Stimulated activated memory B cell treated with anti-CD40 and anti-IgM and Interleukin-4, amounts not matched to agents 10 μg/mL and 1 μg/mL and 100 μg/mL, for 72 hours (primary cell): ENCODE data around the gene ABCF1.
A peak's percentile ranks its signal among the peaks of the same experiment; 100 is the strongest.

ENCODE experiments used
- ATAC-seq: fragments of 150-1000 bp; cut with Tn5 transposase; 2 replicates; pipeline ENCODE4 v1.10.0; 2021
- H3K27ac Mint-ChIP-seq: one replicate; pipeline ENCODE4 v1.8.0; 2022; ENCODE audit warnings: mild to moderate bottlenecking, mixed read lengths
- H3K27me3 Mint-ChIP-seq: one replicate; pipeline ENCODE4 v1.8.0; 2022; ENCODE audit warnings: mixed read lengths
- H3K36me3 Mint-ChIP-seq: one replicate; pipeline ENCODE4 v1.8.0; 2022; ENCODE audit warnings: mixed read lengths
- H3K4me1 Mint-ChIP-seq: one replicate; pipeline ENCODE4 v1.8.0; 2022; ENCODE audit warnings: mixed read lengths
- H3K4me3 Mint-ChIP-seq: one replicate; pipeline ENCODE4 v1.8.0; 2022; ENCODE audit warnings: mild to moderate bottlenecking, moderate library complexity, mixed read lengths
- H3K9me3 Mint-ChIP-seq: one replicate; pipeline ENCODE4 v1.8.0; 2022; ENCODE audit warnings: mixed read lengths

The ABCF1 gene

DNA sequence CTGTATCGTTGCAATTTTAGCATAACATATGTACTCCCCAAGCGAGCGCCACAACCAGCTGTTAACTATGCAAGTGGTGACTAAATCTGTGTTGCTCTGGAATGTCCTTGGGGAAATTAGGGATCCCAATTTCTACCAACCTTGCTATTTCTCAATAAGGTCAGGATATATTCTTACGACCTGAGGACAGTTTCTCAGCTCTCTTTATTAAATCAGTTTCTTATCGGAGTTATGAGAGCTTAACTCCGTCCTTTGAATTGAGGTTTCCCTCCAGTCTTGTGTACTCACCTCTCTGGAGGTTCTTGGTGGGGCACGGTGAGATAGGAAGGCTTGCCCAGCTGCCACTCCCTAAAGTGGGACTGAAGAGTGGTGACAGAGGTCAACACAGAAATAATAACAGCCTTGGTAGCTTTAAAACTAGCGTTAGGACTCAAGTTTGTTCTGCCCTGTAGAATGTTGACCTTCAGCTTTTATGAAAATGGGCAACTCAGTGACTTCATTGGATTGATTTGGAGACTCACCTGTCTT is 47.1 kb downstream of the ABCF1 start:
- peaks cover 28% of the 10 kb centered on the region for H3K4me1 Mint-ChIP-seq
- no peaks in the 10 kb centered on the region for H3K9me3 Mint-ChIP-seq
- ATAC-seq = no peak
- peak overlapping the region; percentile 89 for H3K4me3 Mint-ChIP-seq
- peaks cover 51% of the 10 kb centered on the region for H3K36me3 Mint-ChIP-seq
- H3K27me3 Mint-ChIP-seq = no peaks in the 10 kb centered on the region
- peak overlapping the region; percentile 97 for H3K27ac Mint-ChIP-seq

GRCh38 chr6:30619561-30619960 is 48.3 kb downstream of the ABCF1 start:
- peaks cover 47% of the 10 kb centered on the region for H3K36me3 Mint-ChIP-seq
- ATAC-seq = no peak
- H3K4me1 Mint-ChIP-seq = peaks cover 15% of the 10 kb centered on the region
- no peaks in the 10 kb centered on the region for H3K9me3 Mint-ChIP-seq
- no peaks in the 10 kb centered on the region for H3K27me3 Mint-ChIP-seq
- peak overlapping the region; percentile 97 for H3K27ac Mint-ChIP-seq
- H3K4me3 Mint-ChIP-seq = peak overlapping the region; percentile 89

DNA sequence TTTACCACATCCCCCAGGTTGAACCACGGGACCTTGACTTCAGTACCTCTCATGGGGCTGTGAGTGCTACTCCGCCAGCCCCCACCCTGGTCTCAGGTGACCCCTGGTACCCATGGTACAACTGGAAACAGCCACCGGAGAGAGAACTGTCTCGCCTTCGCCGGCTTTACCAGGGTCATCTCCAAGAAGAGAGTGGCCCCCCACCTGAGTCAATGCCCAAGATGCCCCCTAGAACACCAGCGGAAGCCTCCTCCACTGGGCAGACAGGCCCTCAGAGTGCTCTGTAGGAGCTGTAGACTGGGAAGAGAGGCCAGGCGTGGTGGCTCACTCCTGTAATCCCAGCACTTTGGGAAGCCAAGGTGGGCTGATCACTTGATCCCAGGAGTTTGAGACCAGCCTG is 54.3 kb downstream of the ABCF1 start:
- H3K27me3 Mint-ChIP-seq = no peaks in the 10 kb centered on the region
- peaks cover 36% of the 10 kb centered on the region for H3K36me3 Mint-ChIP-seq
- peak overlapping the region; percentile 86 for H3K27ac Mint-ChIP-seq
- peaks cover 29% of the 10 kb centered on the region for H3K4me1 Mint-ChIP-seq
- H3K4me3 Mint-ChIP-seq = no peak overlapping the region
- no peaks in the 10 kb centered on the region for H3K9me3 Mint-ChIP-seq
- no peak for ATAC-seq

GRCh38 chr6:30626484-30627366 is 55.5 kb downstream of the ABCF1 start, which contains the start of gene ATAT1:
ATAT1 (plus strand) TSS chr6:30626874.
- no peaks in the 10 kb centered on the region for H3K27me3 Mint-ChIP-seq
- H3K27ac Mint-ChIP-seq = peak within 1 kb of the TSS; percentile 86
- no peaks in the 10 kb centered on the region for H3K9me3 Mint-ChIP-seq
- peak; percentile 99 for ATAC-seq
- peak within 1 kb of the TSS; percentile 96 for H3K4me3 Mint-ChIP-seq
- H3K4me1 Mint-ChIP-seq = peaks cover 29% of the 10 kb centered on the region
- H3K36me3 Mint-ChIP-seq = peaks cover 46% of the 10 kb centered on the region

GRCh38 chr6:30635834-30636233 is 64.6 kb downstream of the ABCF1 start:
- Mint-ChIP-seq H3K4me3 (no peak overlapping the region), H3K27ac (no peak overlapping the region), H3K27me3 (no peaks in the 10 kb centered on the region), H3K9me3 (no peaks in the 10 kb centered on the region), H3K4me1 (peaks cover 7% of the 10 kb centered on the region), H3K36me3 (peaks cover 41% of the 10 kb centered on the region)
- ATAC-seq = no peak

DNA sequence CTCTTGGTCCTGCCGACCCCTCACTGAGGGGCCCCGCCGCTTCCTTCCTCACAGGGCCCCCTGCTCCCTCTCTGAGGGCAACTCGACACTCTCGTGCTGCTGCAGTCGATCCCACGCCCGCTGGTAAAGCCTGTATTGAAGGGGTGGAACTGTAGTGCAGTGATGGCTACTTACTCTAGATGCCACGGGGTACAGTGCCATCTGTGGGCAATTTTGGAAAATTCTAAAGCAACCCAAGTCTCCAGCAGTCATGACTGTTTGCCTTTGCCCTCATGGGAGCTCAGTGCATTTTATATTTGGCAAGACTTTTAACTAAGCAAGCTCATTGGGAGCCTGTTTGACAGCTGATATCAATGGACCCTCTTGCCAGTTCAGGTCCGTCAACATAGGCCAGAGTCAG is 69.2 kb downstream of the ABCF1 start:
- peaks cover 37% of the 10 kb centered on the region for H3K36me3 Mint-ChIP-seq
- peaks cover 12% of the 10 kb centered on the region for H3K4me1 Mint-ChIP-seq
- no peak for ATAC-seq
- no peaks in the 10 kb centered on the region for H3K27me3 Mint-ChIP-seq
- H3K4me3 Mint-ChIP-seq = no peak overlapping the region
- H3K9me3 Mint-ChIP-seq = no peaks in the 10 kb centered on the region
- no peak overlapping the region for H3K27ac Mint-ChIP-seq

DNA sequence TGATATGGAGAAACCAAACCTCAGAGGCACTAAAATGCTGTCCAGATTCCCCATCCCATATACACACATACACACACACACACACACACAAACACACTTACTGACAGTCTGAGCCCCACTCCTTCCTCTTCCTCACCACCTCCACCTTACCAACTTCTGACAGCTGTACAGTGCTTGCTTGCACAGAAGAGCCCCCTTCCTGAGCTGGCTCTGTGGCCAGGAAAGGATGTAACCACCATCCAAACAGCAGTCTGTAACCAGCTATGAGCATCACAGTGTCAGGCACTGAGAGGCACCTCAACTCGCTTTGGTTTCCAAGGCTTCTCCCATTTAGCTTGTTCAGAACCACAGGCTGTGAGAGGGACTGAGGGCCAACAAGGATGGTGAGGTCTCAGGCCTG is 69.8 kb downstream of the ABCF1 start:
- Mint-ChIP-seq H3K4me3 (no peak overlapping the region), H3K4me1 (peaks cover 18% of the 10 kb centered on the region), H3K27ac (no peak overlapping the region), H3K36me3 (peaks cover 37% of the 10 kb centered on the region), H3K27me3 (no peaks in the 10 kb centered on the region), H3K9me3 (no peaks in the 10 kb centered on the region)
- no peak for ATAC-seq
